HepG2 (cell line): ENCODE measurements around the gene SLC2A6. TPM values are rescaled to one million over a fixed set of nuclear protein-coding genes. Genes with fewer than 3 reads are reported as not detected.
A peak's percentile ranks its signal among the peaks of the same experiment; 100 is the strongest.

Experiments used
- ATAC-seq: fragments of 200-7000 bp; cut with Tn5 transposase; 3 replicates; pipeline ENCODE4 v1.9.1; 2020; ENCODE audit warnings: mild to moderate bottlenecking, moderate library complexity
- BruUV-seq: library from RNA; stranded (reverse); fragments of 400-500 nt; replicated peaks from 2 replicates; lab custom pipeline; 2021; lab: Mats Ljungman, UMichigan
- CTCF ChIA-PET: fragments of 300-600 bp; formaldehyde crosslinking; extraction: SDS; loops from one replicate; lab custom pipeline; 2021; ENCODE audit warnings: low total read pairs, inconsistent platforms, low intra/inter-chr PET ratio; lab: Yijun Ruan, JAX
- POLR2A ChIA-PET: fragments of 350-600 bp; sonication (Branson Sonifier 250); formaldehyde crosslinking; loops from one replicate; lab custom pipeline; 2020; ENCODE audit warnings: antibody characterized with exemption, inconsistent platforms; lab: Yijun Ruan, JAX
- DNase-seq: peaks from one replicate; pipeline ENCODE4 v3.0.0-alpha.2; 2015; ENCODE audit warnings: low spot score
- FAIRE-seq: peaks from 3 replicates; lab custom pipeline; 2011; peaks lifted over from hg19 to GRCh38; lab: Jason Lieb, UNC
- H2AFZ ChIP-seq: one replicate; pipeline ENCODE4 v1.6.1; 2011; ENCODE audit warnings: low read length, inconsistent platforms
- H3K27ac ChIP-seq: fragments of 300-600 bp; 3 replicates; pipeline ENCODE4 v1.8.0; 2011; ENCODE audit warnings: mixed run types, mild to moderate bottlenecking, mixed read lengths, low read length, inconsistent platforms; ENCODE audit not compliant: insufficient read depth; ENCODE audit errors: extremely low read length
- H3K27me3 ChIP-seq, 2 experiments: fragments of 200-600 bp in 1 of 2; 2 replicates in 1 of 2; 3 replicates in 1 of 2; pipeline versions ENCODE4 v1.6.0 to v1.8.0; 2011; ENCODE audit warnings: low read length in 2 of 2, mild to moderate bottlenecking in 2 of 2, moderate library complexity in 2 of 2, inconsistent platforms in 1 of 2; ENCODE audit not compliant: insufficient read depth in 2 of 2, control insufficient read depth in 1 of 2
- H3K36me3 ChIP-seq, 2 experiments: fragments of 200-600 bp in 1 of 2; replicated peaks in 1 of 2; 2 replicates in 1 of 2; 3 replicates in 1 of 2; pipeline versions ENCODE4 v1.5.1 to v1.8.0; 2011; ENCODE audit warnings: low read length in 2 of 2, inconsistent platforms in 1 of 2; ENCODE audit not compliant: insufficient read depth in 2 of 2, control insufficient read depth in 1 of 2
- H3K4me1 ChIP-seq: 2 replicates; pipeline ENCODE4 v1.5.1; 2012; ENCODE audit warnings: low read length, inconsistent platforms; ENCODE audit not compliant: insufficient read depth
- H3K4me2 ChIP-seq: 2 replicates; pipeline ENCODE4 v1.6.0; 2011; ENCODE audit warnings: low read depth, low read length, inconsistent platforms
- H3K4me3 ChIP-seq, 3 experiments: fragments of 200-600 bp in 1 of 3; sonication (generic), shearing (Covaris generic) in 1 of 3; replicated peaks in 1 of 3; 2 replicates each; pipeline ENCODE4 v1.5.1; 2011 to 2016; ENCODE audit warnings: low read length in 3 of 3, inconsistent platforms in 2 of 3, low read depth in 2 of 3, mild to moderate bottlenecking in 2 of 3, control low read depth in 1 of 3, mixed read lengths in 1 of 3; ENCODE audit not compliant: insufficient read depth in 1 of 3
- H3K79me2 ChIP-seq: one replicate; pipeline ENCODE4 v1.6.1; 2011; ENCODE audit warnings: low read length, inconsistent platforms; ENCODE audit not compliant: insufficient read depth
- H3K9ac ChIP-seq: 2 replicates; pipeline ENCODE4 v1.6.0; 2011; ENCODE audit warnings: mild to moderate bottlenecking, low read depth, low read length, inconsistent platforms; ENCODE audit not compliant: insufficient read depth
- H3K9me3 ChIP-seq: 2 replicates; pipeline ENCODE4 v1.5.1; 2012; ENCODE audit warnings: mild to moderate bottlenecking, low read length
- H4K20me1 ChIP-seq: 2 replicates; pipeline ENCODE4 v1.6.0; 2011; ENCODE audit warnings: inconsistent platforms, mild to moderate bottlenecking, low read length, moderate library complexity; ENCODE audit not compliant: insufficient read depth
- AGO2 ChIP-seq: fragments of 200-400 bp; formaldehyde crosslinking; optimal IDR thresholded peaks from 2 replicates; pipeline ENCODE3; 2017; ENCODE audit warnings: mild to moderate bottlenecking, low read depth, low read length, moderate library complexity
- AKAP8 ChIP-seq: sonication (generic); formaldehyde crosslinking; IDR thresholded peaks from 2 replicates; pipeline ENCODE4 v1.5.1; 2020; ENCODE audit warnings: mild to moderate bottlenecking, missing genetic modification reagents
- GABPB1 ChIP-seq: IDR thresholded peaks from 2 replicates; pipeline ENCODE4 v1.6.1; 2016; ENCODE audit warnings: mild to moderate bottlenecking, missing genetic modification reagents, moderate library complexity, missing compliant biosample characterization
- HNF4G ChIP-seq, 2 experiments: sonication (generic) in 1 of 2; formaldehyde crosslinking in 1 of 2; IDR thresholded peaks; 2 replicates each; pipeline versions ENCODE4 v1.4.0 to v1.6.1; 2011 to 2020; ENCODE audit warnings: borderline replicate concordance in 2 of 2, low read depth in 2 of 2, mild to moderate bottlenecking in 2 of 2, low read length in 1 of 2, missing genetic modification reagents in 1 of 2, moderate library complexity in 1 of 2
- RBFOX2 ChIP-seq: fragments of 200-400 bp; formaldehyde crosslinking; IDR thresholded peaks from 2 replicates; pipeline ENCODE4 v1.6.1; 2017; ENCODE audit warnings: low read depth, mild to moderate bottlenecking, low read length
- TRIM24 ChIP-seq: sonication (generic); formaldehyde crosslinking; IDR thresholded peaks from 2 replicates; pipeline ENCODE4 v1.8.0; 2022; ENCODE audit warnings: mild to moderate bottlenecking, missing genetic modification reagents
- WGBS: methylation state at CpG from one replicate; pipeline ENCODE4 v1.1.6; 2017; ENCODE audit warnings: low lambda C conversion rate; 5-methylcytosine and 5-hydroxymethylcytosine counted together
- in situ Hi-C: cut with HindIII; loops from 2 replicates; pipeline ENCODE4 v1.10.0; 2017; ENCODE audit warnings: low pct_unique_long_range_greater_than_20kb; ENCODE audit not compliant: extremely low pct_ligation_motif_present
- intact Hi-C: fragments of 100-400 bp; cut with micrococcal nuclease; formaldehyde crosslinking; loops from one replicate; pipeline ENCODE4 v1.10.0; 2022; ENCODE audit not compliant: unreplicated experiment
- polyA plus RNA-seq, 8 experiments: library from polyadenylated mRNA; depleted of rRNA in 3 of 8; stranded (reverse) in 7 of 8; unstranded in 1 of 8; fragments of >200 nt; fragmentation: Illumina TruSeq in 4 of 8; extraction: Trizol in 4 of 8; gene quantifications; 2 replicates each; pipeline versions ENCODE4 v1.2.1 to v1.2.3, GENCODE V29; 2011 to 2016; ENCODE audit warnings: low read depth in 4 of 8, missing spikeins in 1 of 8, mixed read lengths in 1 of 8; ENCODE audit not compliant: insufficient read depth in 1 of 8
- total RNA-seq, 5 experiments: library from RNA; depleted of rRNA; stranded (reverse); fragments of >200 nt; fragmentation: Illumina TruSeq; extraction: Trizol; gene quantifications; 2 replicates each; pipeline ENCODE4 v1.2.3, GENCODE V29; 2016; ENCODE audit warnings: low read depth in 1 of 5

SLC2A6 gene
- total and polyA plus RNA-seq, 2 of the 13 experiments (the other 11 are each of a cell fraction or from before 2014, with no cell fraction given): 4.1 to 15.0 TPM

- Histone ChIP-seq H3K27me3 (no peaks in the 10 kb centered on the region), H3K4me1 (peaks cover 24% of the 10 kb centered on the region), H3K9me3 (no peaks in the 10 kb centered on the region), H3K4me2 (no peak overlapping the region), H3K79me2 (no peaks in the 10 kb centered on the region), H2AFZ (no peak overlapping the region), H3K9ac (no peak overlapping the region), H4K20me1 (0 out of 2 replicates have a peak, but pooled peaks cover 2% of the 10 kb centered on the region), H3K4me3 (no peak overlapping the region)
- ChIA-PET POLR2A (no interaction called here), CTCF (no interaction called here)
- ATAC-seq (no peak), FAIRE-seq (no peak), DNase-seq (no peak)
- no peak for TF ChIP-seq HNF4G (IDR thresholded peaks at IDR 0.05; ENCODE audit: borderline replicate concordance, low read depth, low read length)
- no peak for TF ChIP-seq HNF4G (CRISPR knock-in tag; IDR thresholded peaks at IDR 0.05; ENCODE audit: borderline replicate concordance, low read depth)
- no peak for TF ChIP-seq GABPB1 (CRISPR knock-in tag)
- TF ChIP-seq RBFOX2: peak; percentile 59
- peak; percentile 29 for TF ChIP-seq AGO2
- TF ChIP-seq, all 625 proteins: peak for 2
- in situ Hi-C loops: no loop called here
- no TSS peak for BruUV-seq
- H3K36me3 ChIP-seq: peaks cover 2 to 3% of the 10 kb centered on the region in 2 experiments; a peak in 1 of 5 replicates
- intact Hi-C loops: no loop called here
- no peak overlapping the region for H3K27ac ChIP-seq
- 98% methylated on average over 9 of the region's 20 CpGs for WGBS
Measured at GRCh38 chr9:133473743-133474142, 5.2 kb downstream of the SLC2A6 start.

GRCh38 chr9:133472753-133473378 is 6.0 kb downstream of the SLC2A6 start:
- Histone ChIP-seq H3K4me3 (no peak overlapping the region), H4K20me1 (0 out of 2 replicates have a peak, but pooled peaks cover 2% of the 10 kb centered on the region), H3K4me2 (no peak overlapping the region), H3K4me1 (peaks cover 16% of the 10 kb centered on the region), H3K79me2 (no peaks in the 10 kb centered on the region), H3K27me3 (no peaks in the 10 kb centered on the region), H3K27ac (no peak overlapping the region), H3K36me3 (peaks cover 3 to 4% of the 10 kb centered on the region in 2 experiments; a peak in 1 of 5 replicates), H3K9ac (no peak overlapping the region), H2AFZ (no peak overlapping the region), H3K9me3 (no peaks in the 10 kb centered on the region)
- in situ Hi-C loops: no loop called here
- POLR2A ChIA-PET: no interaction called here
- CTCF ChIA-PET: no interaction called here
- FAIRE-seq (no peak), DNase-seq (no peak), ATAC-seq (no peak)
- intact Hi-C loops: no loop called here
- no TSS peak for BruUV-seq
- TF ChIP-seq TRIM24 (CRISPR knock-in tag) (no peak), AKAP8 (CRISPR knock-in tag) (peak; percentile 84)
- WGBS: 96% methylated on average over 8 of the region's 19 CpGs
